Naive thymus-derived CD8-positive, alpha-beta T cell (primary cell): ENCODE results near the gene FRMD4B. TPM values are rescaled to one million over a fixed set of nuclear protein-coding genes. Genes with fewer than 3 reads are reported as not detected.

Experiments
- ATAC-seq, 2 donors: fragments of 150-1000 bp; cut with Tn5 transposase in 1 of 2; sonication (Bioruptor Pico), chemical (Tn5 transposase) in 1 of 2; 1 replicate in 1 of 2; 2 replicates in 1 of 2; pipeline ENCODE4 v1.10.0; 2021; ENCODE audit warnings: mild to moderate bottlenecking in 2 of 2, moderate library complexity in 2 of 2
- POLR2A ChIA-PET: fragments of 350-600 bp; sonication (Branson Sonifier 250); formaldehyde crosslinking; loops from one replicate; lab custom pipeline; 2021; ENCODE audit warnings: antibody characterized with exemption; lab: Charles Lee
- DNase-seq, 10 donors: peaks; one replicate each; pipeline versions ENCODE4 v3.0.0 to v3.0.0-alpha.2; 2020 to 2022
- H3K27ac Mint-ChIP-seq, 10 donors: one replicate each; pipeline ENCODE4 v1.8.0; 2020 to 2022; ENCODE audit warnings: mild to moderate bottlenecking in 10 of 10, mixed read lengths in 10 of 10, moderate library complexity in 4 of 10, inconsistent platforms in 1 of 10
- H3K27me3 Mint-ChIP-seq, 5 donors: one replicate each; pipeline ENCODE4 v1.8.0; 2021 to 2022; ENCODE audit warnings: mixed read lengths in 5 of 5
- H3K36me3 Mint-ChIP-seq, 3 donors: one replicate each; pipeline ENCODE4 v1.8.0; 2020 to 2022; ENCODE audit warnings: mixed read lengths in 3 of 3, mild to moderate bottlenecking in 2 of 3, inconsistent platforms in 1 of 3
- H3K4me1 Mint-ChIP-seq, 4 donors: one replicate each; pipeline ENCODE4 v1.8.0; 2021 to 2022; ENCODE audit warnings: mixed read lengths in 4 of 4
- H3K4me3 Mint-ChIP-seq, 10 donors: one replicate each; pipeline ENCODE4 v1.8.0; 2020 to 2022; ENCODE audit warnings: mild to moderate bottlenecking in 10 of 10, mixed read lengths in 10 of 10, moderate library complexity in 6 of 10, inconsistent platforms in 1 of 10
- H3K9me3 Mint-ChIP-seq, 9 donors: one replicate each; pipeline ENCODE4 v1.8.0; 2020 to 2022; ENCODE audit warnings: mixed read lengths in 9 of 9, mild to moderate bottlenecking in 3 of 9, inconsistent platforms in 1 of 9, moderate library complexity in 1 of 9
- polyA plus RNA-seq, 3 donors: library from polyadenylated mRNA; unstranded; fragments of 300-500 nt; fragmentation: Illumina TruSeq; gene quantifications; one replicate each; pipeline ENCODE4 v1.2.3, GENCODE V29; 2021
- total RNA-seq, 8 experiments: library from RNA in 2 of 8; stranded (reverse) in 2 of 8; gene quantifications; one replicate each; pipeline ENCODE4 v1.2.3 and lab custom pipeline; 2021 to 2026

FRMD4B gene
- total and polyA plus RNA-seq, 5 experiments from 2014 or later = 0.15 to 0.39 (median 0.27) TPM

- H3K4me3 Mint-ChIP-seq = no peak within 1 kb of the TSS
- no peaks in the 10 kb centered on the region for H3K36me3 Mint-ChIP-seq
- peaks cover 0 to 2% (median 0%) of the 10 kb centered on the region in 5 donors for H3K27me3 Mint-ChIP-seq
- ATAC-seq (no peak), DNase-seq (no peak)
- H3K4me1 Mint-ChIP-seq = peaks cover 2 to 6% (median 5%) of the 10 kb centered on the region in 4 donors
- H3K9me3 Mint-ChIP-seq = no peaks in the 10 kb centered on the region
- H3K27ac Mint-ChIP-seq = no peak within 1 kb of the TSS
- POLR2A ChIA-PET = no interaction called here
Observed at GRCh38 chr3:69122403-69122802, 263.5 kb downstream of the FRMD4B start, which contains the start of gene LMOD3. TSS of gene LMOD3 (minus strand) at chr3:69122595. CDS start at chr3:69122386, 209 bp downstream.

- H3K4me1 Mint-ChIP-seq = peaks cover 2 to 6% (median 5%) of the 10 kb centered on the region in 4 donors
- no peak for ATAC-seq
Observed at GRCh38 chr3:69121950-69122349, 263.9 kb downstream of the FRMD4B start.

DNA sequence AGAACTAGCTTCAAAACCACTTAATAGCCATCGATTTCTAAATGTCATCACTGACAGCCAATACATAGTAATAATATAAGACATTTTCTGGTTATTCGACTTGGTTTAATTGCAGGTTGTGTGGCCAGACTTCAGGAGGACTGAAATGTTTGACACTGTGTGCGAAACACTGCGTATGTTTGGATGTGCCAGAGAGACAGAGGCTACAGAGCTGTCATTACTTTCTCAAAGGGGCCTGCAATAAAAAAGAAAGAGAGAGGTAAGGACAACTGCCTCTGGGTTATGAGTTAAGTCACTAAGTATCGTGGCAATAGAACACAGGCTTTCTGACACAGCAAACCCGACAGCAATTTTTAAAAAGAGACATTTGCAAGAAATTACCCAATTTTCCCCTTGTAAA is 264.4 kb downstream of the FRMD4B start:
- peaks cover 0 to 2% (median 0%) of the 10 kb centered on the region in 5 donors for H3K27me3 Mint-ChIP-seq
- H3K27ac Mint-ChIP-seq = no peak overlapping the region
- POLR2A ChIA-PET = interaction anchor here (1.2 kb wide), 1 partner anchor 63 kb away, joined by 7 read pairs; no protein-coding TSS in a partner anchor
- peaks cover 2 to 6% (median 5%) of the 10 kb centered on the region in 4 donors for H3K4me1 Mint-ChIP-seq
- ATAC-seq (no peak), DNase-seq (no peak)
- no peaks in the 10 kb centered on the region for H3K9me3 Mint-ChIP-seq
- H3K36me3 Mint-ChIP-seq = no peaks in the 10 kb centered on the region
- H3K4me3 Mint-ChIP-seq = no peak overlapping the region

More at GRCh38 chr3:69121950-69122349, 263.9 kb downstream of the FRMD4B start:
- POLR2A ChIA-PET = no interaction called here
- no peak overlapping the region for H3K27ac Mint-ChIP-seq
- H3K36me3 Mint-ChIP-seq = no peaks in the 10 kb centered on the region
- H3K9me3 Mint-ChIP-seq = no peaks in the 10 kb centered on the region
- peaks cover 0 to 2% (median 0%) of the 10 kb centered on the region in 5 donors for H3K27me3 Mint-ChIP-seq
- DNase-seq = no peak
- H3K4me3 Mint-ChIP-seq = no peak overlapping the region

- no peaks in the 10 kb centered on the region for H3K36me3 Mint-ChIP-seq
- ATAC-seq = peak; percentile 84 to 92
- H3K27me3 Mint-ChIP-seq = peaks cover 0 to 2% (median 0%) of the 10 kb centered on the region in 5 donors
- no peak overlapping the region for H3K4me3 Mint-ChIP-seq
- peaks cover 2 to 6% (median 5%) of the 10 kb centered on the region in 4 donors for H3K4me1 Mint-ChIP-seq
- H3K9me3 Mint-ChIP-seq = no peaks in the 10 kb centered on the region
- POLR2A ChIA-PET = interaction anchor here (1.2 kb wide), 1 partner anchor 63 kb away, joined by 7 read pairs; no protein-coding TSS in a partner anchor
- no peak overlapping the region for H3K27ac Mint-ChIP-seq
- DNase-seq = peak; percentile 55 to 88 (median 78)
Observed at GRCh38 chr3:69120879-69121464, 264.9 kb downstream of the FRMD4B start.
